GM06990 (cell line): Measurements from ENCODE around the gene NEK6.

ENCODE experiments used
- DNase-seq: peaks from one replicate; pipeline ENCODE4 v3.0.0-alpha.2; 2011; ENCODE audit not compliant: insufficient read length; ENCODE audit errors: extremely low read depth
- H3K27me3 ChIP-seq: replicated peaks from 2 replicates; pipeline ENCODE4 v1.6.0; 2011; ENCODE audit warnings: low read length; ENCODE audit not compliant: control insufficient read depth, insufficient read depth
- H3K36me3 ChIP-seq: 2 replicates; pipeline ENCODE4 v1.5.1; 2011; ENCODE audit warnings: low read length; ENCODE audit not compliant: control insufficient read depth, insufficient read depth
- H3K4me3 ChIP-seq: replicated peaks from 2 replicates; pipeline ENCODE4 v1.5.1; 2011; ENCODE audit warnings: low read depth, mild to moderate bottlenecking, control low read depth, low read length
- CTCF ChIP-seq: IDR thresholded peaks from 2 replicates; pipeline ENCODE4 v1.5.1; 2011; ENCODE audit warnings: low read length, control low read depth, mild to moderate bottlenecking, inconsistent platforms; ENCODE audit not compliant: insufficient read depth, poor library complexity, severe bottlenecking

NEK6 gene

DNA sequence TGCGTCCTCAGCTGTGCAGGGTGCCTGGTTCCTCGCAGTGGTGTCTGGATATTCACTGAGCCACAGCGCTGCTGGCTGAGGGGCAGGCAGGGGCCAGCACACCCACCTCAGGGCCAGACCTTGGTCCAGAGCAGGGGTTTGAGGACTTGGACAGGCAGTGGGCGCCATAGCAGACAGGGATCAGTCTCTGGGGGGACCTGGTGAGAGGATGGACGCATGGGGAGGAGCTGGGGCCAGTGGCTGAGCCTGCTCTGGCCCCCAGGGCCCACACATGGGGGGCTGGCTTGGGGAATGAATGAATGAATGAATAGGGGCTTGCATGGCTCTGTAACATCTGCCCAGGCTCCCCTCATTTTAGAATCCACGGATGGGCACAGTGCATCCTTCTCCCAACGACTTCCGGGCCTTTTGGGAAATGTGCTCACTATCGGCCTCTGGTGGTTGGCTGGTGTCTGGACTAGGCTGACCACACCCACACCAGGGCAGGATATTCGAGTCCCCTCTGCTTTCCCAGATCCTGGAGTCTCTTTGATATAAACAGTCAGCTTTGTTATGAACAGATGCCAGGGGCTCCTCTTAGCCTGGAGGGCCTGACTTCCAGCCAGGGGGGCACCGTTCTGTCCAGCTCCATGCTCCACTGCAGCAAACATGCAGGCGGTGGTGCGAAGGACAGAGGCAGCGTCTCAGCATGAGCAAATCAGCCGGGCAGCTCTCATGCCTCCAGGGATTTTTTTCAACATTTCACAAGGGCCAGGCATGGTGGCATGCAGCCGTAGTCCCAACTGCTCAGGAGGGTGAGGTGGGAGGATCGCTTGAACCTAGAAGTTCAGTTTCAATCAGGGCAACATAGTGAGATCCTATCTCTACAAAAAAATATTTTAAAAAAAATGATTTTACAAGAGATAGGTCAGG, 62.6 kb downstream of the NEK6 start:
- Histone ChIP-seq H3K4me3 (no peak overlapping the region), H3K27me3 (no peaks in the 10 kb centered on the region), H3K36me3 (peaks cover 65% of the 10 kb centered on the region)
- no peak for DNase-seq
- TF ChIP-seq CTCF = peak; percentile 85

- Histone ChIP-seq H3K4me3 (no peak overlapping the region), H3K36me3 (peaks cover 64% of the 10 kb centered on the region), H3K27me3 (no peaks in the 10 kb centered on the region)
- no peak for DNase-seq
- TF ChIP-seq CTCF = no peak
These were observed 63.7 kb downstream of the NEK6 start for GRCh38 chr9:124321416-124321815.

DNA sequence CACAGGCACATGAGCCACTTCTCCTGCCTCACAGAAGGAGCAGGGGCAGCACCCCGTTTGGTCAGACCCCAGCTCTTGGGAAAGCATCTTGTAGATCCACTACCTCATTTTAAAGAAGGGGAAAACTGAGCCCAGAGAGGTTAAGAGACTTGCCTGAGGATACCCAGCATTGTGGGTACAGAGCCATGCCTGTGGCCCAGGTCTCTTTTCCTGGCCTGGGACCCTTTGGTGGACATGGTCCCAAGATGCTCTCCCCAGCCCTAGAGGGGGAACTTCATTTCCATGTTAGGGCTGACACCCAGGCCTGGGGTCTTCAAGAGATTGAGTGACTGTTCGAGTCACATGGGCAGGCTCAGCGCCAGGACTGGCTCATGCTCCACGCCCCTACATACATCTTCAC, 64.2 kb downstream of the NEK6 start:
- DNase-seq = no peak
- Histone ChIP-seq H3K36me3 (peaks cover 67% of the 10 kb centered on the region), H3K4me3 (no peak overlapping the region), H3K27me3 (no peaks in the 10 kb centered on the region)
- TF ChIP-seq CTCF = no peak

- no peaks in the 10 kb centered on the region for H3K27me3 ChIP-seq
- no peak for TF ChIP-seq CTCF
These were observed 65.1 kb downstream of the NEK6 start for GRCh38 chr9:124322618-124323432.

GRCh38 chr9:124323904-124324303, 66.2 kb downstream of the NEK6 start:
- TF ChIP-seq CTCF = no peak
- no peaks in the 10 kb centered on the region for H3K27me3 ChIP-seq
- H3K4me3 ChIP-seq = no peak overlapping the region
- peaks cover 77% of the 10 kb centered on the region for H3K36me3 ChIP-seq
- no peak for DNase-seq

More at GRCh38 chr9:124322618-124323432, 65.1 kb downstream of the NEK6 start:
- no peak for DNase-seq
- Histone ChIP-seq H3K36me3 (peaks cover 72% of the 10 kb centered on the region), H3K4me3 (no peak overlapping the region)
